Activated CD4-positive, alpha-beta T cell treated with anti-CD3 and anti-CD28 coated beads for 4 hours (primary cell): ENCODE results near the gene ADAM10.

Source experiments
- DNase-seq, 2 donors: peaks; one replicate each; pipeline ENCODE4 v3.0.0-alpha.2; 2020

Gene ADAM10

GRCh38 chr15:58752716-58753115 lies 3.2 kb upstream of the ADAM10 start:
- no peak for DNase-seq

- peak; percentile 33 to 35 for DNase-seq
Observed at GRCh38 chr15:58748852-58749531, 515 bp downstream of the ADAM10 start.

- peak; percentile 28 to 29 for DNase-seq
Observed at GRCh38 chr15:58748040-58748851, 1.3 kb downstream of the ADAM10 start.

- no peak for DNase-seq
Observed at GRCh38 chr15:58746174-58746573, 3.3 kb downstream of the ADAM10 start.

- no peak for DNase-seq
Observed at GRCh38 chr15:58742819-58743502, 6.5 kb downstream of the ADAM10 start.

DNA sequence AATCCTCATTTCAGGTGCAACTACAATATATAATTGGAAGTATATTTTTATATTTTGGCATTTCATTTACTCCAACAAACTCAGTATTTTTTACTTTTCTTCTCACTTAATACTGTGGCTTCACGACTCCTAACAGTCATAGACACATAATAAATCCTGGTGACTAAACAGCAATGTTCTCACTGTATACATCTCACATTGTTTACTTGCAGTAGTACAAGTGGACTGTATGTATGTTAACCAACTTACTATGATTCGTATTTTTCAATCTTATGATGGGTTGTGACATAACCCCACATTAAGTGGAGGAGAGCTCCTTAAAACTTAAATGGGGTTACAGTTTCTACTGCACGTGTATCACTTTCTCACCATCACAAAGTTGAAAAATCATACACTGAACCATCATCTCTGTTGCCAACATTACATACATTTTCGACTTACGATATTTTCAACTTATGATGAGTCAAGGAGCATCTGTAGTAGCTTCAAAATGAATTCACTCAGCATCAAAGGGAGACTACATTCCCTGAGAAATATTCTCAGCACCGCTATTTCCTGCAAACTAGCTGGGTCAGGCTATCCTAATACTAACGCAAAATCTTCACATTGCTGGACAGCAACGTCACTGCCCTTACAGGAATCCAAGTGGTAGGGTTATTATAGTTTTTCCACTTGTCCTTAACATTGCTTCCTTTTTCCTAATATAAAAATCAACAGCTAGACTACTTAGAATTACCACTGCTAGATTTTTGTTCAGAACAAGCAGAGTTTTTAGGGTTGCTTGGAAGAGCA lies 7.3 kb downstream of the ADAM10 start:
- no peak for DNase-seq

- DNase-seq = no peak
Observed at GRCh38 chr15:58741032-58741431, 8.5 kb downstream of the ADAM10 start.

- no peak for DNase-seq
Observed at GRCh38 chr15:58740436-58740835, 9.1 kb downstream of the ADAM10 start.

GRCh38 chr15:58738046-58738707 lies 11.3 kb downstream of the ADAM10 start:
- DNase-seq = no peak

GRCh38 chr15:58737298-58737697 lies 12.2 kb downstream of the ADAM10 start:
- no peak for DNase-seq

DNA sequence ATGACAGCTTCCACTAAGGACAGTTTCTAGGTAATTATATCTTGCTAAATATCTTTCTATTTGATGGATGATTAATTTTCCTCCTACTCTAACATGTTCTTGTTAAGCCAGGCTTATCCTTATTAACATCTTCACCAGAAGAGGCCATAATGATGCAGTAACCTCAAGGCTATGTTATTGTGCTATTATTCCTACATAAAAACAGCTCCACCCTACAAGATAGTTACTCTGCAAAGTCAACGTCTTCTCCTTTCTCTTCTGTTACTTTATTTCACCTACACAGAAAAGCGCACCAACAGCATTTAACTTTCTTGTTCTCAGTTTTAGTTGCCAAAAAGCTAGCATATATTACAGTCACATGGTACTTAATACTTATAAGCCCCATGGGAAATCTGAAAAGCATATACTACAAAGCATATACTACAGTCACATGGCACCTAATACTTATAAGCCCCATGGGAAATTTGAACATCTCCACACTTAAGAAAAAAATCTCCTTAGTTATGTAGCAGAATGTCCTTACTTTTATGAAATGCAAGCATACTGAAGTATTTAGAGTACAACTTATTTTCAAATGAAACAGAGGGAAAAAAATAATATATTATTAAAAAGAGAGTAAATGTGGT lies 13.4 kb downstream of the ADAM10 start:
- no peak for DNase-seq

DNA sequence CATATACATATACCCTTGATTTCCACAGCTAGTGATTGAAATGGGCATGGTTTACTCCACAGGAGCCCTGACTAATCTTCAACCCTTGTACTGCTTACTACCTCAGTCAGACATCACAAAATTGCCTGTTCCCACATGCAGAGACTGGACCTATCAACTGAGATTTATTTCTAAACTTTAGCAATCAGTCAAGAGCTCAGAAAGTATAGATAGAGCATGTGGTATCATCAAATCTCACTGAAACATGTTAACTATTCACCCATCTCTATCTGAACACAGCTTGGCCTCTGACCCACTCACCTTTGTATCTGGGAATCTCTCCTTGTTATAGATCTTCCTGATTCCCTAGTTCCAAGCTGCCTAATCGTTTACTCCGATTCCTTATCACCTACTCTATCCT lies 14.6 kb downstream of the ADAM10 start:
- no peak for DNase-seq

DNA sequence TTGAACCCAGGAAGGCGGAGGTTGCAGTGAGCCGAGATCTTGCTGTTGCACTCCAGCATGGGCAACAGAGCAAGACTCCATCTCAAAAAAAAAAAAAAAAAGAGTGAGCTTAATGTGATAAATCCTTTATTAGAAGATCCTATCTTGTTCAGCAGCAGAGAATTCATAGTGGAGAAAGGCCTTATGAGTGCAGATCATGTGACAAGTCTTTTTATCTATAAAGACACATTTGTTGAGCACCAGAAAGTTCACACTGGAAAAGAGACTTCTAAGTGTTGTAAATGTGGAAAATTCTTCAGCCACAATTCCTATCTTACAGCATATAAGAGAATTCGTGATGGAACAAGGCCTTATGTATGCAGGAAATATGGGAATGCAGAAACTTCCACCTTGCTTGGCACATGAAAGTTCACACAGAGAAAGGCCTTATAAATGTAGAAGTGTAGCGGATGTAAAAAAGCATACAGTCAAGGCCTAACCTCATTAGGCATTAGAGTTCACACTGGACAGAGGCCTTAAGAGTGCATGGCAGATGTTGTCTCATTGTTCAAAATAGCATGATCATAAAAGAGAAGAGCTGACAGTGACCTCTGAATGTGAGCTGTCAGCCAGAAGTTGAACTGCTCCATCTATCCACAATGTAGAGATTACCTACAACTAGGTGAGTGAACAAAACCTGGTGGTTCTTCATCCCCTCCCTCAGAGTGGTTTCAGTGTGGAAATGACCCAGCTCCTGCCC lies 16.7 kb downstream of the ADAM10 start:
- no peak for DNase-seq

DNA sequence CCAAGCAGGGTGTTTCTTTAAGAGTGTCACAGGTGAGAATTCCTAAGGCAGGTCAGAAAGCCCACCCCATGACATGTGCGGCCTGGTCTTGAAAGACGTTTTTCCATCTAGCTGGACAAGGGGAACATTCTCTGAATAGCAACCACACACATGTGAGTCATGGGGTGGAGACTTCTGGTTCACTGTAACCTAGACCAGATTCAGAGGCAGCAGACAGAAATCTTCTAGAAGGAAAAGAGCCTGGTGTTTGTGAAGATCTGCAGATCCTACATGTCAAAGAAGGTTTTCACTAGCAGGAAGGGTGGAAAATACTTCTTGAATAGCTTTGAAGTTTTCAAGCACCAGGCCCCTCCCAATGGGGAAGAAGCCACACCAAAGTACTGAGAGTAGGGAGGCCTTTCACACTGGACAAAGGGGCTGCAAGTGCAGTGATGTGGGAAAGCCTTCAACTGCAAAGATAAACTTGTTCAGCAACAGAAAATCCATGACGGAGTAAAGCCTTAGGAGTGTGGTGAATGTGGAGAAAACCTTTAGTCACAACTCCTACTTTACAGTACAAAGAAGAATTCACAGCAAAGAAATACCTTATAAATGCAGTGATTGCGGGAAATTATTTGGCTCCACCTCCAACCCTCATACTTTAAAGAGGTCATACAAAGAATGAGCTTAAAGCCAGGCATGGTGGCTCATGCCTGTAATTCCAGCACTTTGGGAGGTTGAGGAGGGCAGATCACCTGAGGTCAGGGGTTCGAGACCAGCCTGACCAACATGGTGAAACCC lies 17.6 kb downstream of the ADAM10 start:
- no peak for DNase-seq

GRCh38 chr15:58726867-58727266 lies 22.6 kb downstream of the ADAM10 start:
- DNase-seq = no peak

DNA sequence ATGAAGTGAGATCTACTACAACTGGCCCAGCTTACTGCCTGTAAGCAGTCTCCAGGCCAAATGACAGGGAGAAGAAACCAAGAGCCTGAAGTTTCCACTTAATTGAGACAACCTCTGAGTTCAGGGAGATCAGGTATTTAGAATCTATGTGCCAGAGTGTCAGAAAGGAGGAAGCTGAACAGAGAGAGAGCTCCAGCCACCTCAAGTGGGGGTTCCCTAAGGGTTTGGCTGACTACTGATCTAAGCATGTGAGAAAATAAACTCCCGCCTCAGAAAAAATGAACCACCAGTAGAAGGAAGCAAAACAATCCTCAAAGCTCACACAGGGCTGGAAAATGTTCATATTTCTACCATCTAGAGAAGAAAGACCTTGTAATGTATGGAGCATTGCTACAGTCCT lies 25.0 kb downstream of the ADAM10 start:
- DNase-seq = no peak

GRCh38 chr15:58717357-58717756 lies 32.1 kb downstream of the ADAM10 start:
- no peak for DNase-seq

- no peak for DNase-seq
Observed at GRCh38 chr15:58716027-58716426, 33.5 kb downstream of the ADAM10 start.

DNA sequence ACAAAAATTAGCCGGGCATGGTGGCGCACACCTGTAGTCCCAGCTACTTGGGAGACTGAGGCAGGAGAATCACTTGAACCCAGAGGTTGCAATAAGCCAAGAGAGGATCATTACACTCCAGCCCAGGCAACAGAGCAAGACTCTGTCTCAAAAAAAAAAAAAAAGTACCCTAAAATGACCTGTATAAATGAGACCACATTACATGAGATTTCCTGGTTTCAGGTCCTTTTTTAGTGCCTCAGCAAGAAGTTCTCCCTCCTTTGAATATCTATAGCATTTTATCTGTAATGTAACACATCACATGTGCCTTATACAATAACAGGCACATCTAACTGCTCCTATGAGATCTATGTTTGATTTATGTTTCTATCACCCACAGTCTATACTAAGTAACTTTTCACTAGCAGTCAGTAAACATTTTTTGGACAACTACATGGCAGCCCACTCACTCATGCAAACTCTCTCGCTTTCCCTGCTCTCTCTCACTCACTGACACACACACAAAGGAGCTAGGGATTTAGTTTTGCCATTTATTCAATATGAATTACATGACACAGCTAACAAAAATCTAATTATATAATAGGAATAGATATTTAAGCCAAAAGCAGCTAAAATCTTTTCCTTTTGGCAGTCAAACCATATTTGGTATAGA lies 34.1 kb downstream of the ADAM10 start:
- no peak for DNase-seq

DNA sequence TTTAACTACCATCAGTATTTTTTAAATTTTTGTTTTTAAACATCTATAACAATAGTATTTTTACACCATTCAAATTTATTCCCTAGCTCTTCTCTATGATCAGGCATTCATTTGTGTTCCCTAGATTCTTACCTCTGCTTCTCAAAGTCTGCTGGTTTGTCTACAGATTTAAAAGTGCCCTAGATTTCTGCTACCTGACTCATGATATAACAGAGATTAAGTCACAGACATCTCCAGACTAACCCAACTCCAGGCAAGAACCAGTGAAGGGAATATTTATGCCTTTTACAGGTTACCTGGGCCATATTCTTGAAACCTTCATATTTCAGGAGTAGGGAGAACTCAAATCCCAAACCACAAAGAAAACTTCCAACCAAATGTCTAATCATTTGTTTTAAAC lies 38.8 kb downstream of the ADAM10 start:
- DNase-seq = no peak
